ENCODE results near the gene BTRC. TPM values are rescaled to one million over a fixed set of nuclear protein-coding genes. Genes with fewer than 3 reads are reported as not detected.

BTRC gene
- total RNA-seq, 1 donor from 2014 or later, result 27.5 TPM

GRCh38 chr10:101552442-101552841 is 198.5 kb downstream of the BTRC start:
- no peak for DNase-seq (ENCODE audit: low spot score)
- no peaks in the 10 kb centered on the region for H3K4me1 Mint-ChIP-seq (ENCODE audit: unreplicated experiment)
- TF ChIP-seq CTCF (IDR thresholded peaks at IDR 0.05; ENCODE audit: unreplicated experiment), result no peak
- peaks cover 22% of the 10 kb centered on the region for H3K36me3 Mint-ChIP-seq (ENCODE audit: low read depth, unreplicated experiment)
- H3K27ac Mint-ChIP-seq (ENCODE audit: unreplicated experiment), result no peak overlapping the region
- H3K9me3 Mint-ChIP-seq (ENCODE audit: unreplicated experiment), result no peaks in the 10 kb centered on the region
- H3K4me3 Mint-ChIP-seq (ENCODE audit: unreplicated experiment), result no peak overlapping the region
- peaks cover 6% of the 10 kb centered on the region for H3K27me3 Mint-ChIP-seq (ENCODE audit: unreplicated experiment)

GRCh38 chr10:101557541-101557940 is 203.6 kb downstream of the BTRC start:
- H3K4me1 Mint-ChIP-seq (ENCODE audit: unreplicated experiment), result no peaks in the 10 kb centered on the region
- H3K27ac Mint-ChIP-seq (ENCODE audit: unreplicated experiment), result no peak overlapping the region
- H3K4me3 Mint-ChIP-seq (ENCODE audit: unreplicated experiment), result no peak overlapping the region

GRCh38 chr10:101558204-101558603 is 204.2 kb downstream of the BTRC start:
- no peak for DNase-seq (ENCODE audit: low spot score)
- Mint-ChIP-seq H3K4me3 (ENCODE audit: unreplicated experiment) (no peak overlapping the region), H3K36me3 (ENCODE audit: low read depth, unreplicated experiment) (peaks cover 10% of the 10 kb centered on the region), H3K9me3 (ENCODE audit: unreplicated experiment) (no peaks in the 10 kb centered on the region), H3K27ac (ENCODE audit: unreplicated experiment) (no peak overlapping the region), H3K27me3 (ENCODE audit: unreplicated experiment) (peaks cover 6% of the 10 kb centered on the region), H3K4me1 (ENCODE audit: unreplicated experiment) (no peaks in the 10 kb centered on the region)
- TF ChIP-seq CTCF (IDR thresholded peaks at IDR 0.05; ENCODE audit: unreplicated experiment), result no peak

More at GRCh38 chr10:101557541-101557940, 203.6 kb downstream of the BTRC start:
- Mint-ChIP-seq H3K36me3 (ENCODE audit: low read depth, unreplicated experiment) (peaks cover 16% of the 10 kb centered on the region), H3K27me3 (ENCODE audit: unreplicated experiment) (peaks cover 6% of the 10 kb centered on the region), H3K9me3 (ENCODE audit: unreplicated experiment) (no peaks in the 10 kb centered on the region)
- no peak for TF ChIP-seq CTCF (IDR thresholded peaks at IDR 0.05; ENCODE audit: unreplicated experiment)
- DNase-seq (ENCODE audit: low spot score), result no peak

- H3K4me1 Mint-ChIP-seq (ENCODE audit: unreplicated experiment), result no peaks in the 10 kb centered on the region
- H3K4me3 Mint-ChIP-seq (ENCODE audit: unreplicated experiment), result no peak overlapping the region
- no peak for TF ChIP-seq CTCF (IDR thresholded peaks at IDR 0.05; ENCODE audit: unreplicated experiment)
- no peak for DNase-seq (ENCODE audit: low spot score)
- H3K9me3 Mint-ChIP-seq (ENCODE audit: unreplicated experiment), result no peaks in the 10 kb centered on the region
- H3K36me3 Mint-ChIP-seq (ENCODE audit: low read depth, unreplicated experiment), result peaks cover 6% of the 10 kb centered on the region
- H3K27ac Mint-ChIP-seq (ENCODE audit: unreplicated experiment), result no peak overlapping the region
- peaks cover 6% of the 10 kb centered on the region for H3K27me3 Mint-ChIP-seq (ENCODE audit: unreplicated experiment)
Observed at GRCh38 chr10:101558671-101559595, 205.0 kb downstream of the BTRC start.
